Activated effector memory CD4-positive, alpha-beta T cell treated with anti-CD3 and anti-CD28 coated beads, Interleukin-2, amount 50 U/mL, for 16 hours (primary cell): Measurements from ENCODE around the gene GPNMB.

Source experiments
- DNase-seq: peaks from one replicate; pipeline ENCODE4 v3.0.0-alpha.2; 2020

GPNMB gene

GRCh38 chr7:23232966-23233365, 13.6 kb upstream of the GPNMB start:
- DNase-seq = no peak

GRCh38 chr7:23234569-23235296, 11.8 kb upstream of the GPNMB start:
- no peak for DNase-seq

- no peak for DNase-seq
Observed at GRCh38 chr7:23235813-23236221, 10.8 kb upstream of the GPNMB start.

GRCh38 chr7:23237000-23237399, 9.6 kb upstream of the GPNMB start:
- DNase-seq = no peak

- DNase-seq = no peak
Observed at GRCh38 chr7:23238983-23239652, 7.5 kb upstream of the GPNMB start.

- no peak for DNase-seq
Observed at GRCh38 chr7:23239698-23240097, 6.9 kb upstream of the GPNMB start.

GRCh38 chr7:23242321-23242720, 4.3 kb upstream of the GPNMB start:
- no peak for DNase-seq

- DNase-seq = no peak
Observed at GRCh38 chr7:23242935-23243334, 3.6 kb upstream of the GPNMB start.

- DNase-seq = no peak
Observed at GRCh38 chr7:23247046-23247602, 549 bp downstream of the GPNMB start.

- no peak for DNase-seq
Observed at GRCh38 chr7:23247603-23248335, 1.2 kb downstream of the GPNMB start.

- DNase-seq = no peak
Observed at GRCh38 chr7:23249486-23249885, 2.9 kb downstream of the GPNMB start.

- no peak for DNase-seq
Observed at GRCh38 chr7:23254051-23254681, 7.6 kb downstream of the GPNMB start.

- no peak for DNase-seq
Observed at GRCh38 chr7:23256731-23257130, 10.2 kb downstream of the GPNMB start.

GRCh38 chr7:23260371-23260770, 13.8 kb downstream of the GPNMB start:
- DNase-seq = no peak

GRCh38 chr7:23261843-23262452, 15.4 kb downstream of the GPNMB start:
- peak; percentile 82 for DNase-seq

- no peak for DNase-seq
Observed at GRCh38 chr7:23264916-23265458, 18.4 kb downstream of the GPNMB start.

- no peak for DNase-seq
Observed at GRCh38 chr7:23266918-23267317, 20.3 kb downstream of the GPNMB start.

- DNase-seq = no peak
Observed at GRCh38 chr7:23267357-23267756, 20.8 kb downstream of the GPNMB start.

- no peak for DNase-seq
Observed at GRCh38 chr7:23268167-23268566, 21.6 kb downstream of the GPNMB start.

GRCh38 chr7:23268746-23269145, 22.2 kb downstream of the GPNMB start:
- no peak for DNase-seq

- no peak for DNase-seq
Observed at GRCh38 chr7:23272275-23272674, 25.7 kb downstream of the GPNMB start.

GRCh38 chr7:23273141-23273599, 26.6 kb downstream of the GPNMB start:
- DNase-seq = peak; percentile 95
